Bladder microvascular endothelial cell (primary cell): ENCODE measurements around the gene CAPN11. TPM values are rescaled to one million over a fixed set of nuclear protein-coding genes. Genes with fewer than 3 reads are reported as not detected.

Experiments
- total RNA-seq: library from RNA; depleted of rRNA; stranded (reverse); fragments of >200 nt; gene quantifications from 2 replicates; pipeline ENCODE4 v1.2.3, GENCODE V29; 2014

CAPN11 gene
- 2.3 and 8.6 TPM in 2 replicates for total RNA-seq

GRCh38 chr6:44158770-44159228, at the start of gene CAPN11:
TSS of gene CAPN11 (plus strand) at chr6:44158820. CDS start at chr6:44158849, 29 bp downstream.

GRCh38 chr6:44127186-44128019, 31.2 kb upstream of the CAPN11 start, which contains the start of the genes MRPL14 and TMEM63B:
TSS of gene MRPL14 (minus strand) at chr6:44127452. CDS start at chr6:44116611, 10,841 bp downstream.
TSS of gene TMEM63B (plus strand) at chr6:44127554. CDS start at chr6:44134585, 7,031 bp downstream.

GRCh38 chr6:44216677-44217331, 58.2 kb downstream of the CAPN11 start, which contains the start of gene MYMX:
TSS of gene MYMX (plus strand) at chr6:44216926. CDS start at chr6:44217472, 546 bp downstream.

GRCh38 chr6:44223319-44224028, 64.9 kb downstream of the CAPN11 start, which contains the start of gene SLC29A1:
TSS of gene SLC29A1 (plus strand) at chr6:44223595. CDS start at chr6:44227314, 3,719 bp downstream.

Other genes with a start within 250 kb of the CAPN11 start
- 62.5 and 64.4 TPM in 2 replicates for gene MRPL14, start 31.4 kb upstream of the CAPN11 start, total RNA-seq
- gene TMEM63B, start 31.3 kb upstream of the CAPN11 start, total RNA-seq: 17.2 and 44.9 TPM in 2 replicates
- gene MYMX, start 58.1 kb downstream of the CAPN11 start, total RNA-seq: 0.31 and 0.49 TPM in 2 replicates
- gene SLC29A1, start 64.8 kb downstream of the CAPN11 start, total RNA-seq: 33.7 and 78.9 TPM in 2 replicates
- gene HSP90AB1, start 88.3 kb downstream of the CAPN11 start, total RNA-seq: 374 and 592 TPM in 2 replicates
- 29.1 and 49.9 TPM in 2 replicates for gene SLC35B2, start 98.7 kb downstream of the CAPN11 start, total RNA-seq
- 7.8 and 20.0 TPM in 2 replicates for gene NFKBIE, start 106.7 kb downstream of the CAPN11 start, total RNA-seq
- gene TMEM151B, start 111.6 kb downstream of the CAPN11 start, total RNA-seq: 0.06 TPM in 1 of 2 replicates, not detected in the other
- 11.8 and 21.9 TPM in 2 replicates for gene AARS2, start 154.5 kb downstream of the CAPN11 start, total RNA-seq
- gene SPATS1, start 183.8 kb downstream of the CAPN11 start, total RNA-seq: not detected in 2 replicates
- gene CDC5L, start 228.9 kb downstream of the CAPN11 start, total RNA-seq: 15.1 and 25.2 TPM in 2 replicates